Stromal cell of bone marrow (primary cell): Measurements from ENCODE around the gene ZNF208.
"Not testable (repeated sequence)": the region's sequence is repeated elsewhere in the genome, so short reads cannot be mapped to it uniquely, and the experiment has no call there.

Experiments
- DNase-seq: peaks from one replicate; pipeline ENCODE4 v3.0.0-alpha.2; 2012; ENCODE audit warnings: low read depth

The ZNF208 gene

DNA sequence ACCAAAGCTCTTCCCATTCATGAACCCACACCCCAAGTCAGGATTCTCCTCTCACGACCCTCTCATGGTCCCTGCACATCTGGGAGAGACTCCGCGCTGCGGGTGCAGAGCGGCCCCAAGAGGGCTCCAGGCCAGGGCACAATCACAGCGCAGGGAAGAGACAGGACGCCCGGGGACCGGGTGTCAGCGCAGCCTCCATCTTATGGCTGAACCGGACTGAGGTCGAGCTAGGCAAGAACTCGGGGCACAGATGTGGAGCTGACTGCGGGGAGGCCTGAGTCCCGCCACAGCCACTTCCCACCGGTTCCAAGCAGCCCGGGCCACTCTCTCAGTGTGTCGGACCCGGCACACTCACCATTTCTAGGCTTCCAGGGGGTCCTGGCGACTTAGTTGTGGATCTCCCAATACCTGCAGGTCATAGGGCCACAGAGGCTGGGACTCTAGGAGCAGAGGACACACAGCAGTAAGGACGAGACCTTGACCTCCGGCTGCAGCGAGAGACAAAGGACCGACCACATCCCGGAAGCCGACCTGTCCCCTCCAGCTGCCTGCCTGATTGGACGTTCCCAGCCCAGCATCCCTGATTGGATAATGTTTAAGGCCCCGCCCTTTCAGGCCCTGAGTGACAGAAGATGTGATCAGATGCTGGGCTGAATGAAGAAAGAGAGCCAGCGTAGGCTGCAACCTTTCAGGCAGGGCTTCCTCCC is at the start of gene ZNF208:
TSS of gene ZNF208 (minus strand) at position 507 of the 707 bp plus-strand sequence. CDS start at position 358, 149 bp downstream.
- not testable (repeated sequence) for DNase-seq

- no peak for DNase-seq
Observed at GRCh38 chr19:22052644-22053013, 41.9 kb upstream of the ZNF208 start.

DNA sequence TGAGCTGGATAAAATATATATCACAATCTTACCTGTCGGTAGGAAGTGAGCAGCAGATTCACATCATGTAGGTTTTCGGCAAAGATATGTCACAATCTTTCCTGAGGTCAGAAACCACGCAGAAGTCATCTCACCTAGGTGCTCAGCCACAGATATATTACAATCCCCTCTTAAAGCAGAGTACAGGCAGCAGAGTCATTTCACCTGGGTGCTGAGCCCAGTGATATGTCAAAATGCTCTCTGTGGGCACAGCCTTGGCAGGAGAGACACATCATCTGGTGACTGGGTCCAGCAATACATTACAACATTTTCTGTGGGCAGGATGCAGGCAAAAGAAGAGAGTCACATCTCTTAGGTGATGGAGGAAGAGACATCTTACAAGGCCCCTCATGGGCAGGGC is 30.4 kb upstream of the ZNF208 start:
- not testable (repeated sequence) for DNase-seq

DNA sequence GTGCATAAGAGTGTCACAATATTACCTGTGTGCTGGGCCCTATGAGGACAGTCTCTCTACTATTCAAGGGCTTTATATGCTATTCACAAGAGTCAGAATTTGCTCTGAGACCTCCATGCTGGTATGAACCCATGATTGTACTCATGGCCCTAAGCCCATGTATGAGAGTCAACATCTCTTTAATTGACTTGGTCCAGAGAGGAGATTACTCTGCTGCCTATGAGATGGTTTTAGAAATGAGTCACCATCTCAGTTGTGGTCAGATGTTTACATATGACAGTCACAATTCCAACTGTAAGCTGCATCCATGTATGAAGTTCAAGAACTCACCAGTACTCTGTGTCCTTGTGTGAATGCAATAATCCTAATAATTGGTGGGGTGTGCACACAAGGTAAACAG is 19.9 kb upstream of the ZNF208 start:
- DNase-seq, result no peak

GRCh38 chr19:22026687-22027086 is 15.9 kb upstream of the ZNF208 start:
- DNase-seq, result no peak

DNA sequence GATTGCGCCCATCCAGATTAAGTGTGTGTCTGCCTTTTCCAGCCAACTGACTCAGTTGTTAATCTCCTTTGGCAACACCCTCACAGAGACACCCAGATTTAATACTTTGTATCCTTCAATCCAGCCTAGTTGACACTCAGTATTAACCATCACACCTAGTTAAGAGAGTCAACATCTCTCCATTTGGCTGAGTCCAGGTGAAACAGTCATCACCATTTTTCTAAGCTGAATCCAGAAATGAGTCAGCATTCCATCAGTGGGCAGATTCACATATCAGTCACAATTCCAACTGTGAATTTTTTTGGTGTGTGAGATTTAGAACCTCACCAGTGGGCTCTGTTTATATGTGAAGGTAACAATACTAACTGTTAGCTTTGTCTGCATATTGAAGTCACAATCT is 14.8 kb upstream of the ZNF208 start:
- DNase-seq, result not testable (repeated sequence)

DNA sequence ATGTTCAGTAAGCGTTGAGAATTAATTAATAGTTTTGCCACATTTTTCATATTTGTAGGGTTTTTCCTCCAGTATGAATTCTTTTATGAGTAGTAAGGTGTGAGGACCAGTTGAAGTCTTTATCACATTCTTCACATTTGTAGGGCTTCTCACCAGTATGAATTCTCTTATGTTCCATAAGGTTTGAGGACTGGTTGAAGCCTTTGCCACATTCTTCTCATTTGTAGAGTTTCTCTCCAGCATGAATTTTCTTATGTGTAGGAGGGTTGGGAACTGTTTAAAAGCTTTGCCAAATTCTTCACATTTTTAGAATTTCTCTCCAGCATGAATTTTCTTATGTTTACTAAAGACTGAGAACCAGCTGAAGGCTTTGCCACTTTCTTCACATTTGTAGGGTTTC is 40.3 kb downstream of the ZNF208 start:
- DNase-seq, result no peak

- no peak for DNase-seq
Observed at GRCh38 chr19:21947775-21948174, 63.0 kb downstream of the ZNF208 start.

- DNase-seq, result no peak
Observed at GRCh38 chr19:21940684-21941083, 70.1 kb downstream of the ZNF208 start.

DNA sequence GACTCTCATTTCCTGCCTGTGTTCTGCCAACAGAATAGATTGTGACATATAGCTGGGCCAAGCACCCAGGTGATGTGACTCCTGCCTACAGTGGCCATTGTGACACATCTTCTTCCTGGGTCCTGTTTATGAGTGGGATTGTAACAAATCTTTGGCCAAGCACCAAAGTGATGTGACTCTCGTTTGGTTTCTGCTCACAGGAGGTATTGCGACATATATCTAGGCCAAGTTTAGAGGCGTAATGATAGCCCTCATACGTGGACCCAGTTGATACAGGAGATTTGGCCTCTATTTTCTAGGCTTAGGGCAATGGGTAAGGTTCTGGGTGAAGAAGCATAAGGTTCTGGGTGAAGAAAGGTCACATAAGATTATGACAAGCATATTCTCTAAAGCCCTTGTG is 76.2 kb downstream of the ZNF208 start:
- no peak for DNase-seq

DNA sequence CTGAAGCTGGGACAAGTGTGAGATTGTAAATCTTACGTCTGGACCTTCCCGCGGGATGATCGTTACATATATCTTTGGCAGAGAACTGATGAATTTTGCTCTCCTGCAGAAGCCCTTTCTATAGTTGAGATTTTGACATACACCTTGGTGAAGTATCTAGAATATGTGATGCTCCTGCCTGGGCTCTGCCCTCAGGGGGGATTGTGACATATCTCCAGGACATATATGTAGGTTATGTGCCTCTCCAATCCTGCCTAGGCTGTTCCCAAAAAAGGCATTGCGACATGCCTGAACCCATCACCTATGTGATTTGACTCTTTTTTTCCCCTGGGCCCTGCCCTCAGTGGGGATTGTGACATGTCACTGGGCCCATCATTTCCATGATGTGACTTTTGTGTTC is 76.6 kb downstream of the ZNF208 start:
- DNase-seq, result no peak

DNA sequence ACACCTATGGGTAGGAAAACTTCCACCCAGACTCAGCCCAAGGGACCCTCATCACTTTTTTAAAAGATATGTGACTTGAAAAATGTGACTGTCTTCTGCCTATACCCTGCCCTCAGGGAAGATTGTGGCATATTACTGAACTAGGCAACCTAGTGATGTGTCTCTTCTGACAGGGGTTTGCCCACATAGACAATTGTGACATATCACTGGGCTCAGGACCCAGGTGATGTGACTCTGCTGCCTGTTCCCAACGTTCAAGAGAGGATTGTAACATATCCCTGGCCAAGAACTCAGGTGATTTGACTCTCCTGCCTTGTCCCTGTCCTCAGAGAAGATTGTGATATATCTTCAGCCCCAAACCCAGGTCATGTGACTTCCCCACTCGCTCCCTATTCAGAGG is 88.5 kb downstream of the ZNF208 start:
- DNase-seq, result no peak

DNA sequence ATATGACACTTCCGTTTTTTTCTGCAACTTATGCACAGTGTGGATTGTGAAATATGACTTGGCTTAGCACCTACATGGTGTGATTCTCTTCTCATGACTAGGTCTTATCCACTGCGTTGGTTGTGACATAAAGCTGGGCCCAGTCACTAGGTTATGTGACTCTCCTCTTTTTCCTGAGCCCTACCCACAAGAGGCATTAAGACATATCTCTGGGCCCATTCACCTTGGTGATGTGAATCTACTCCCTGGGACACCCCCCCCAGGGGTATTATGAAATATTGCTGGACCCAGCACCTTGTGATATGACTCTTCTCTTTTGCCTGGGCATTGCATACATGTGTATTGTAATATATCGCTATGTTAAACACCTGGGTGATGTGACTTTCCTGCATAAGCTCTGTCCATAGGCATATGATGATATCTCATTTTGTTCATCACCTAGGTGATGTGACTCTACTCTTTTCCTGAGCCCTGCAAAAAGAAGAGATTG is 89.0 kb downstream of the ZNF208 start:
- no peak for DNase-seq

DNA sequence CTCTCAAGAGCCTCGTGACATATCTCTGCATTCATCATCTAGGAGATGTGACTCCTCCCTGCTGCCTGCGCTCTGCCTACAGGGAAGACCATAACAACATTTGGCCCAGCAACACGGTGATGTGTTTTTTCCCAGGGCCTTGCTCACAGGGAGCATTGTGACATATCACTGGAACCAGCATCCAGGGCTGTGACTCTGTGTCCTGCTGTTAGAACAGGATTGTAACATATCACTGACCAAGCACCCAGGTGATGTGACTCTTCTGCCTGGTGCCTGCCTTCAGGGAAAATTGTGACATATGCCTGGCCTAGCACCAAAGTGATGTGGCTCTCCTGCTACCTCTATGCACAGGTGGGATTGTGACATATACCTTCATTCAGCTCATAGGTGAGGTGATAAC is 95.3 kb downstream of the ZNF208 start:
- no peak for DNase-seq

DNA sequence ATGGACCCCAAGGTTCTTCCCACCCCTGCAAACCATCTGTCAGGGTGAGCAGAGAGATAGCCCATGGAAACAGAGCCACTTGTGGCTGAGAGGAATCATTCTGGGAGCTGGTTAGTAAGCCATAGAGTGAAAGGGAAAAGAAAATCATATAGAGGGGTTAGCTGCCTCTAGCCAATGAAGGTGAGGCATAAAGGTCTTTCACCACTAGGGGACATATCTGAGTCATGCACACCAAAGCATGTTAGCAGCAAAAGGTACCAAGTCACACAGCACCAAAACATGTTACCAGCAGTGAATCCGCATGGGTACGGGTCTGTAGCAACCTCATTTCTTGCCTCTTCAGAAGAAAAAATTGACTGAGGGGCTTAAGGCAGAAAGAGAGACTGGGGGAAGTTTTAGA is 98.1 kb downstream of the ZNF208 start:
- DNase-seq, result no peak

DNA sequence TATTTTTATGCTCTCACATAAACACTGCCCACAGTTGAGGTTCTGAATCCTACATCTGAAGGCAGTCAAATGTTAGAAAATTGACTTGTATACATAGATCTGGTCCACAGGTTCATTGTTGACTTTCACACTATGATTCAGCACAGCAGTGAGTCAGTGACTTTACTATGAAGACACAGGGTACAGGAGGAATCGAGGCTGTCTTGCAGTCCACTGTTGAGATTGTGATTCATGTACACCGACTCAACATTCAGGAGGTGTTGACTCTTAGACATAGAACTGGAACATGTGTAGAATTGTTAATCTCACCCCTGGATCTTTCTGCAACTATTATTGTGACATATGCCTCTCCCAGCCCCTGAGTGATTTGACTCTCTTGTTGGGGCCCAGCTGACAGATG is 100.4 kb downstream of the ZNF208 start:
- DNase-seq, result no peak

GRCh38 chr19:21908066-21908465 is 102.7 kb downstream of the ZNF208 start:
- no peak for DNase-seq

DNA sequence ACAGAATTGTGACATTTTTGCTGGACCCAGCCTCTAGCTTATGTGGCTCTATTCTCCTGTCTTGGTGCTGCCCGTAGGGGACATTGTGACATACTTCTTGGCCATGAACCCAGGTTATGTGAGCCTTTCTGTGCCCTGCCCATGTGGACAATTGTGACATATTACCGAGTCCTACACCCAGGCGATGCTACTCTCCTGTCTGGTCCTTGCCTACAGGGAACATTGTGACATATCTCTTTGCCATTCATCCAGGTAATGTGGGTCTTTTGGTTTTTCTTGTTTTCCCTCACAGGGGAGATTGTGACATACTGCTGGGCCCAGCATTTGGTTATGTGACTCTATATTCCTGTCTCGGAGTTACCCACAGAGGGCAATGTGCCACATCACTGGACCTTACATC is 103.2 kb downstream of the ZNF208 start:
- DNase-seq, result no peak

DNA sequence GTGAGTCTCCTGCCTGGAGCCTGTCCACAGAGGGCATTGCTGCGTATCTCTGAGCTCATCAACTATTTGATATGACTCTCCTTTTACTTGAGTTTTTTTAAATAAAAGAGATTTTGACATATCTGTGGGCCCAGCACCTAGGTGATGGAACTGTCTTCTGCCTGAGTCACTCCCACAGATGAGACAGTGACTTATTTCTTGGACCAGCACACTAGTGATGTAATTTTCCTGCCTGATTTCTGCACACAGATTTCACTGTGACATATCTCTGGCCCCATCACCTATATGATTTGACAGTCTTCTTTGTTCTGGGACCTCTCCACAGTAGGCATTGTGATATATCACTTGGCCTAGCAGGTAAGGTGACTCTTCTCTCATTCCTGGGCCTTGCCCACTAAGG is 108.2 kb downstream of the ZNF208 start:
- DNase-seq, result no peak

- DNase-seq, result no peak
Observed at GRCh38 chr19:21901861-21902260, 108.9 kb downstream of the ZNF208 start.

DNA sequence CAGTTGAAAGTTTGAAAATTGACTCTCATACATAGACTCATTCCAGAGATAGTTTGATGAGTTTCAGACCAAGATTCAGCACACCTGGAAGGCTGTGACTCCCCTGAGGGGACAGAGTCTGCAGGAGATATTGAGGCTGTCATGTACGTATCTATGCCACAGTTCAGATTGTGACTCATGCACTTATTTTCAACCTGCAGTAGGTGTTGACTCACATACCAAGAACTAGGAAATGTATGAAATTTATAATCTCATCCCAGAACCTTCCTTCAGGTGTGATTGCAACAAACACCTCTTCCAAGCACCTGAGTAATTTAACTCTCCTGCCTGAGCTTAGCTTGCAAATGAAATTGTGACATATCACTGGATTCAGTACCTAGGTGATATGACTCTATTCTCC is 110.3 kb downstream of the ZNF208 start:
- DNase-seq, result no peak

- DNase-seq, result no peak
Observed at GRCh38 chr19:21891086-21891485, 119.7 kb downstream of the ZNF208 start.

- DNase-seq, result not testable (repeated sequence)
Observed at GRCh38 chr19:21890017-21890416, 120.7 kb downstream of the ZNF208 start.

GRCh38 chr19:21885516-21885915 is 125.2 kb downstream of the ZNF208 start:
- DNase-seq, result not testable (repeated sequence)
